ENCODE data around the gene TFAP2E. TPM values are rescaled to one million over a fixed set of nuclear protein-coding genes. Genes with fewer than 3 reads are reported as not detected.

Gene TFAP2E
- total RNA-seq, 6 experiments from 2014 or later = 0.15 to 0.24 TPM; not detected in 4

DNA sequence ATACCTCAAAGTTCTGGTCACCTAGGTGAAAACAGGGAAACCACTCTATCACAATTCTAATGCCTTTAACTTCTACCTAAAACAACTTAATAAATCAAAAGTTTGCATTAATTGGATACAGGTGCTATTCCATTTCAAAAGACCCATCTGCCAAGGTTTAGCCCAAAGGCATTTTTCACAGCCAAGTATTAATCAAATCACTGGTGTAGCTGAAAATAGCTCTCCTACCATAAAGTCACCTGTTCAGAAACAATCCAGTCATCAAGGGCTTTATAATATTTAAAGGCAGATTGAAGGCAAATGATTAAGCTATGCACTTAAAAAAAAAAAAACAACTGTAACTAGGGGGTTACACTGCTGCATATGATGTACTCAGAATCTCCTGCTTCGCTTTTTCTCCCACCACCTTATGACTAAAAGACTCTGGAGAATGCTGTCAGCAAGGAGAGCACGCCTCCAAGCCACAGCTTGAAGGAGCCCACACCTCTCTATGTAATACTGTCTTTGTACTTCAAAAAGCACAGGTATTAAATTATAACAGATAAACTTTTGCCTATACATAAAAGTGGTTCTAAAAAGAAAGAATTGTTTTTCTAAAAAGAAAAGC lies 36.5 kb upstream of the TFAP2E start:
- TF ChIP-seq, protein P1, sequence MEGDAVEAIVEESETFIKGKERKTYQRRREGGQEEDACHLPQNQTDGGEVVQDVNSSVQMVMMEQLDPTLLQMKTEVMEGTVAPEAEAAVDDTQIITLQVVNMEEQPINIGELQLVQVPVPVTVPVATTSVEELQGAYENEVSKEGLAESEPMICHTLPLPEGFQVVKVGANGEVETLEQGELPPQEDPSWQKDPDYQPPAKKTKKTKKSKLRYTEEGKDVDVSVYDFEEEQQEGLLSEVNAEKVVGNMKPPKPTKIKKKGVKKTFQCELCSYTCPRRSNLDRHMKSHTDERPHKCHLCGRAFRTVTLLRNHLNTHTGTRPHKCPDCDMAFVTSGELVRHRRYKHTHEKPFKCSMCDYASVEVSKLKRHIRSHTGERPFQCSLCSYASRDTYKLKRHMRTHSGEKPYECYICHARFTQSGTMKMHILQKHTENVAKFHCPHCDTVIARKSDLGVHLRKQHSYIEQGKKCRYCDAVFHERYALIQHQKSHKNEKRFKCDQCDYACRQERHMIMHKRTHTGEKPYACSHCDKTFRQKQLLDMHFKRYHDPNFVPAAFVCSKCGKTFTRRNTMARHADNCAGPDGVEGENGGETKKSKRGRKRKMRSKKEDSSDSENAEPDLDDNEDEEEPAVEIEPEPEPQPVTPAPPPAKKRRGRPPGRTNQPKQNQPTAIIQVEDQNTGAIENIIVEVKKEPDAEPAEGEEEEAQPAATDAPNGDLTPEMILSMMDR (IDR thresholded peaks at IDR 0.05) = no peak
- TF ChIP-seq POLR2A (IDR thresholded peaks at IDR 0.05) = no peak
- H3K9me3 ChIP-seq = no peaks in the 10 kb centered on the region
- WGBS (ENCODE audit: insufficient coverage, low coverage, low lambda C conversion rate, missing lambda C conversion rate) = 100% methylated on average over 2 of the region's 2 CpGs
- H3K27ac ChIP-seq = no peak overlapping the region
- intact Hi-C loops (cut with DNase I) = no loop called here
- DNase-seq (no peak), ATAC-seq (no peak)
- no peaks in the 10 kb centered on the region for H3K27me3 ChIP-seq
- no peak overlapping the region for H3K4me3 ChIP-seq
- H3K4me1 ChIP-seq = peaks cover 0 to 6% (median 0%) of the 10 kb centered on the region in 4 donors
- no peaks in the 10 kb centered on the region for H3K36me3 ChIP-seq

DNA sequence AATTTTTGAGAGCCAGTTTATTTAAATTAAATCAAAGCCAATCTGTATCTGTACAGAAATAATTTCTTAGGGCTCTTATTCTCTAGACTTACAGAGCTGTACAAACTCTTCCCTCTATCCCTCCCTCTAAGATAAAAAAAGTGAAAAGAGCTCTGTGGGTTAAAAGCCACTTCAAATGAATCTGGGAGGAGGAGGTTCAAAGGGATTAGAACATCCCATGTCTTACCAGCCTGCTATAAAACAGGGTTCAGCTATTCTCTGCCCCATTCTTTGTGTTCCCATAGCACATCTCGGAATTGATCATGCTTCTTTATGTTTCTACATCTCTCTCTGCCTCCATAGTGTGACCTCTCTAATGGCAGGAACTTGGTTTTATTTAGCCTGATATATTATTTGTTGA lies 35.3 kb upstream of the TFAP2E start:
- H3K9me3 ChIP-seq = no peaks in the 10 kb centered on the region
- TF ChIP-seq, protein P1 (IDR thresholded peaks at IDR 0.05) = no peak
- no peak for TF ChIP-seq POLR2A (IDR thresholded peaks at IDR 0.05)
- H3K4me3 ChIP-seq = no peak overlapping the region
- no peaks in the 10 kb centered on the region for H3K36me3 ChIP-seq
- H3K27ac ChIP-seq = no peak overlapping the region
- DNase-seq (no peak), ATAC-seq (no peak)
- 70% methylated on average over 1 of the region's 1 CpG for WGBS (ENCODE audit: insufficient coverage, low coverage, low lambda C conversion rate, missing lambda C conversion rate)
- no peaks in the 10 kb centered on the region for H3K27me3 ChIP-seq
- peaks cover 0 to 6% (median 2%) of the 10 kb centered on the region in 4 donors for H3K4me1 ChIP-seq
- intact Hi-C loops (cut with DNase I) = no loop called here

DNA sequence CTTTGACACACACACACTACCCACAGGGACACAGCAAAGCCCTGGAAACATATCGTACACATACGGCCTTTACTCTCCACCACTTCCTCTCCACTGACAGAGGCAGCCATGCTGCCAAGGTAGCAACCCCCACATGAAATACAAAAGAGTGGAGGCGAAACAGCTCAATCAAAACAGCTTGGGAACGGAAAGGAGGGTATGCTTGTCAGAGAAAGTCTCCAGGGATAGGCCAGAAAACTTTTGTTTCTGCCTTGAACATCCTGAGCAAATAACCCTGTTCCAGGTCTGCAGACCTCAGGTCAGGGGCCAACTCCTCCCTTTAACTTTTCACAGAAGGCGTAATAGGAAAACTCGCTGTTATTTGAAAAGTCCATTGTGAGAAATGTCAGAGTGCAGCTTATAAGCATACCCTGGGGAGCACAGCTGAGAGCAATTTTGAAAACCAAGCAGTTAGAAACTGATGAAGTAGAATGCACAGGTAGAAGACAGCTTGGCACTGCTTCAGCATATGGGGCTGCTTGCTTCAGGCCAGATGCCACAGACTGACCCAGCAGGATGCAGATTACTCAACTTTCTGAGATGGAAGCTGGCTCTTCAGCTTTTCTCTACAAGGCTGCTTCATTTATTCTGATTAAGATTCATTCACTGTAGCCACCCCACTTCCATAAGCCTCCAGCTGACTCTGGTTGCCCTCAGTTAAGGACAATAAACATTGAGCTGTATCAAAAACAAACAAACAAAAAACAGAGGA lies 33.9 kb upstream of the TFAP2E start:
- no peak for TF ChIP-seq POLR2A (IDR thresholded peaks at IDR 0.05)
- Histone ChIP-seq H3K27ac (no peak overlapping the region), H3K27me3 (no peaks in the 10 kb centered on the region), H3K4me1 (peaks cover 0 to 6% (median 2%) of the 10 kb centered on the region in 4 donors), H3K9me3 (no peaks in the 10 kb centered on the region), H3K36me3 (no peaks in the 10 kb centered on the region), H3K4me3 (no peak overlapping the region)
- 67% methylated on average over 6 of the region's 6 CpGs for WGBS (ENCODE audit: insufficient coverage, low coverage, low lambda C conversion rate, missing lambda C conversion rate)
- intact Hi-C loops (cut with DNase I) = no loop called here
- ATAC-seq (peak; percentile 51 to 60 (median 55)), DNase-seq (no peak)

DNA sequence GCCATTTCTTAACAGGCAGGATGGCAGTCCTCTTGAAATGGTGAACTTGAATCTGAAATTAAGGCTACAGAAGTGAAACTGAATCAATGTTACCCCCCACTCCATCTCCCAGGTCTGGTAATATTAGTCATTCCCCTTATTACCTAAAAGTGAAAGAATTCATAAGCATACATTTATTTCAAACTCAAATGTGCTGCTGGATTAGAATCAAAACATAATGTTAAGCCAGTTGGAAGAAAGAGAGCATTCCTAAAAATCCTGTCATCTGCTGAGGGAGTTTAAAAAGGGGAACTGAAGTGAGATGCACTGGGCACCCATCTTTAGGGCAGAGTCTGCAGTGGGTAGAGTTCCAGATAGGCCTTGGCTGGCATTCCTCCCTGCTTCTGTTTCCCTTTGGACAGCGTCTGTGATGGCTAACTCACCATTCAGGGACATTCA lies 33.3 kb upstream of the TFAP2E start:
- Histone ChIP-seq H3K27me3 (no peaks in the 10 kb centered on the region), H3K9me3 (no peaks in the 10 kb centered on the region), H3K4me1 (peaks cover 0 to 6% (median 2%) of the 10 kb centered on the region in 4 donors), H3K27ac (no peak overlapping the region), H3K36me3 (no peaks in the 10 kb centered on the region), H3K4me3 (no peak overlapping the region)
- DNase-seq (no peak), ATAC-seq (peak in 3 of 4 donors; percentile 35 to 49 (median 35))
- no peak for TF ChIP-seq POLR2A (IDR thresholded peaks at IDR 0.05)
- TF ChIP-seq, protein P1 (IDR thresholded peaks at IDR 0.05) = no peak
- intact Hi-C loops (cut with DNase I) = no loop called here
- WGBS (ENCODE audit: insufficient coverage, low coverage, low lambda C conversion rate, missing lambda C conversion rate) = 17% methylated on average over 1 of the region's 1 CpG

DNA sequence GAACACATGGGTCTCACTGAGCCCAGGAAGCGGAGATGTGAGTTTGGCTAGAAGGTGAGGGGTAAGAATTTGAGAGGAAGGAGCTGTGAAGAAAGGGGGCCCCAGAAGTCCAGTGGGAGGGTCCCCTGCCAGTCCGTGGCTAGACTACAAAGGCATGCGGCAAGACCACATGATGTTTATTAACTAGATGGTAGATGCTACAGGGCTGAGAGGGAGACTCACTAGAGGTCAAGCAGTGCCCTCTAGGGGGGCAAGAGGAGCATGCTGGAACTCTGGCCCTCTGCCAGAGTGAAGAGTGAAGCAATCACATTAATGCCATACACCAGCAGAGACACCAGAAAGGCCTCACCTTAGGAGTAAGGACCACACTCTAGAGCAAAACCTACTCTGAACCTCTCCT lies 28.1 kb upstream of the TFAP2E start:
- ATAC-seq (peak; percentile 88 to 97 (median 94)), DNase-seq (peak in 2 of 3 donors; percentile 60 to 69)
- WGBS (ENCODE audit: insufficient coverage, low coverage, low lambda C conversion rate, missing lambda C conversion rate) = 46% methylated on average over 3 of the region's 3 CpGs
- intact Hi-C loops (cut with DNase I) = no loop called here
- TF ChIP-seq, protein P1 (IDR thresholded peaks at IDR 0.05) = peak; percentile 19 to 60 (median 46)
- TF ChIP-seq POLR2A (IDR thresholded peaks at IDR 0.05) = no peak
- H3K4me1 ChIP-seq = peaks cover 0 to 6% (median 2%) of the 10 kb centered on the region in 4 donors
- H3K4me3 ChIP-seq = no peak overlapping the region
- no peak overlapping the region for H3K27ac ChIP-seq
- H3K9me3 ChIP-seq = no peaks in the 10 kb centered on the region
- peaks cover 0 to 4% (median 2%) of the 10 kb centered on the region in 4 donors for H3K36me3 ChIP-seq
- H3K27me3 ChIP-seq = no peaks in the 10 kb centered on the region

All from right lobe of liver (tissue), 6 donors.